Stomach (tissue), 4 donors: ENCODE measurements around the gene PPP2R2B.

ENCODE experiments used
- EP300 ChIP-seq: sonication (generic); formaldehyde crosslinking; IDR thresholded peaks from one replicate; pipeline ENCODE4 v1.6.1; 2017; ENCODE audit warnings: antibody characterized with exemption
- POLR2A ChIP-seq, 4 donors: fragments of 450-650 bp; IDR thresholded peaks; one replicate each; pipeline ENCODE4 v1.6.1; 2016; ENCODE audit warnings: antibody characterized with exemption in 4 of 4, control low read depth in 2 of 4, mild to moderate bottlenecking in 1 of 4, moderate library complexity in 1 of 4
- POLR2AphosphoS5 ChIP-seq, 3 donors: sonication (generic); formaldehyde crosslinking; IDR thresholded peaks; one replicate each; pipeline ENCODE4 v1.6.1; 2016; ENCODE audit warnings: antibody characterized with exemption in 3 of 3
- TF ChIP-seq, protein P1 (sequence below), 7 experiments: fragments of 450-650 bp in 4 of 7; fragments of 200-600 bp in 3 of 7; sonication (generic) in 3 of 7; IDR thresholded peaks; one replicate each; pipeline ENCODE4 v1.5.1; 2016 to 2019; ENCODE audit warnings: antibody characterized with exemption in 7 of 7, control low read depth in 2 of 7, mild to moderate bottlenecking in 1 of 7

DNA sequence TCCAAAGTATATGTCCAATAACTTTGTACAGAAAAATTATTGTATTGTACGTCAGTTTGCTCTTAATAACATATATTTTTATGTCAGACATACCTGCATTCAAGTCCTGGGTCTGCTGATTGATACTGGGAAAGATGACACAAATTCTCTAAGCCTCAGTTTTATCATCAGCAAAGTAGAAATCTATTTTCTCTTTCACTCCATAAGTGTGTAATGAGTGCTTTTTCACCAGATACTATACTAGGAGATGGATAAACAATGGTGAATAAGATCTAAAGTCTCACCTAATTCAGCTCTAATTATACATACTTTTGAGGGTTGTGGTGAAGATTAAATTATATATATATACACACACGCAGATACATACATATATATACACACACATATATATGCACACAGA is 12.3 kb downstream of the PPP2R2B start:
- TF ChIP-seq POLR2A (IDR thresholded peaks at IDR 0.05): no peak
- no peak for TF ChIP-seq POLR2AphosphoS5 (IDR thresholded peaks at IDR 0.05)
- TF ChIP-seq, protein P1, sequence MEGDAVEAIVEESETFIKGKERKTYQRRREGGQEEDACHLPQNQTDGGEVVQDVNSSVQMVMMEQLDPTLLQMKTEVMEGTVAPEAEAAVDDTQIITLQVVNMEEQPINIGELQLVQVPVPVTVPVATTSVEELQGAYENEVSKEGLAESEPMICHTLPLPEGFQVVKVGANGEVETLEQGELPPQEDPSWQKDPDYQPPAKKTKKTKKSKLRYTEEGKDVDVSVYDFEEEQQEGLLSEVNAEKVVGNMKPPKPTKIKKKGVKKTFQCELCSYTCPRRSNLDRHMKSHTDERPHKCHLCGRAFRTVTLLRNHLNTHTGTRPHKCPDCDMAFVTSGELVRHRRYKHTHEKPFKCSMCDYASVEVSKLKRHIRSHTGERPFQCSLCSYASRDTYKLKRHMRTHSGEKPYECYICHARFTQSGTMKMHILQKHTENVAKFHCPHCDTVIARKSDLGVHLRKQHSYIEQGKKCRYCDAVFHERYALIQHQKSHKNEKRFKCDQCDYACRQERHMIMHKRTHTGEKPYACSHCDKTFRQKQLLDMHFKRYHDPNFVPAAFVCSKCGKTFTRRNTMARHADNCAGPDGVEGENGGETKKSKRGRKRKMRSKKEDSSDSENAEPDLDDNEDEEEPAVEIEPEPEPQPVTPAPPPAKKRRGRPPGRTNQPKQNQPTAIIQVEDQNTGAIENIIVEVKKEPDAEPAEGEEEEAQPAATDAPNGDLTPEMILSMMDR (IDR thresholded peaks at IDR 0.05): no peak
- no peak for TF ChIP-seq EP300
